H1 (cell line): ENCODE data around the gene UGT1A3. TPM values are rescaled to one million over a fixed set of nuclear protein-coding genes. Genes with fewer than 3 reads are reported as not detected.

Experiments used
- CBX5 ChIP-seq: fragments of 300-800, 300-1000 bp; sonication (generic); IDR thresholded peaks from 2 replicates; pipeline ENCODE4 v1.7.1; 2016; ENCODE audit warnings: antibody characterized with exemption, low read length, low read depth
- CHD2 ChIP-seq: IDR thresholded peaks from 2 replicates; pipeline ENCODE4 v1.6.1; 2012; ENCODE audit warnings: low read length, improper control_type of control experiment
- EGR1 ChIP-seq: IDR thresholded peaks from 2 replicates; pipeline ENCODE4 v1.6.1; 2011; ENCODE audit warnings: low read depth, low read length, borderline replicate concordance
- HDAC2 ChIP-seq, 2 experiments: fragments of 300-600 bp in 1 of 2; sonication (generic) in 1 of 2; IDR thresholded peaks; 2 replicates each; pipeline ENCODE4 v1.6.1; 2011 to 2012; ENCODE audit warnings: low read depth in 2 of 2, low read length in 2 of 2, mild to moderate bottlenecking in 2 of 2, moderate library complexity in 2 of 2, borderline replicate concordance in 1 of 2, inconsistent platforms in 1 of 2
- HDAC6 ChIP-seq: IDR thresholded peaks from one replicate; pipeline ENCODE4 v1.7.1; 2012; ENCODE audit warnings: low read depth, mild to moderate bottlenecking, inconsistent platforms, low read length, moderate library complexity
- polyA plus RNA-seq, 7 experiments: library from polyadenylated mRNA; depleted of rRNA in 3 of 7; stranded (reverse) in 5 of 7; unstranded in 2 of 7; fragments of >200 nt in 5 of 7; fragments of 200-250 nt in 2 of 7; gene quantifications; 1 replicate in 5 of 7; 2 replicates in 1 of 7; 4 replicates in 1 of 7; pipeline versions ENCODE4 v1.2.1 to v1.2.3, GENCODE V29; 2011 to 2013; ENCODE audit warnings: missing spikeins in 2 of 7, mixed read lengths in 2 of 7
- total RNA-seq: library from RNA; stranded (reverse); fragmentation: NEBNext Ultra II Directional; extraction: Animal tissue kit (Norgen Biotek cat#: 25700); gene quantifications from 2 replicates; pipeline ENCODE4 v1.2.1, GENCODE V29; 2021
- TF ChIP-seq, protein P1 (sequence below): fragments of 300-600 bp; sonication (generic); IDR thresholded peaks from 2 replicates; pipeline ENCODE4 v1.7.1; 2012; ENCODE audit warnings: low read length, moderate library complexity, mild to moderate bottlenecking, inconsistent platforms; ENCODE audit not compliant: insufficient replicate concordance
- TF ChIP-seq, protein P2 (sequence below): IDR thresholded peaks from 2 replicates; pipeline ENCODE4 v1.6.1; 2012; ENCODE audit warnings: low read length, inconsistent platforms

Gene UGT1A3
- total and polyA plus RNA-seq, 2 of the 8 experiments (the other 6 are each of a cell fraction or from before 2014, with no cell fraction given): not detected

GRCh38 chr2:233707940-233708644 is 20.8 kb upstream of the UGT1A3 start (continued):
- TF ChIP-seq, protein P1, sequence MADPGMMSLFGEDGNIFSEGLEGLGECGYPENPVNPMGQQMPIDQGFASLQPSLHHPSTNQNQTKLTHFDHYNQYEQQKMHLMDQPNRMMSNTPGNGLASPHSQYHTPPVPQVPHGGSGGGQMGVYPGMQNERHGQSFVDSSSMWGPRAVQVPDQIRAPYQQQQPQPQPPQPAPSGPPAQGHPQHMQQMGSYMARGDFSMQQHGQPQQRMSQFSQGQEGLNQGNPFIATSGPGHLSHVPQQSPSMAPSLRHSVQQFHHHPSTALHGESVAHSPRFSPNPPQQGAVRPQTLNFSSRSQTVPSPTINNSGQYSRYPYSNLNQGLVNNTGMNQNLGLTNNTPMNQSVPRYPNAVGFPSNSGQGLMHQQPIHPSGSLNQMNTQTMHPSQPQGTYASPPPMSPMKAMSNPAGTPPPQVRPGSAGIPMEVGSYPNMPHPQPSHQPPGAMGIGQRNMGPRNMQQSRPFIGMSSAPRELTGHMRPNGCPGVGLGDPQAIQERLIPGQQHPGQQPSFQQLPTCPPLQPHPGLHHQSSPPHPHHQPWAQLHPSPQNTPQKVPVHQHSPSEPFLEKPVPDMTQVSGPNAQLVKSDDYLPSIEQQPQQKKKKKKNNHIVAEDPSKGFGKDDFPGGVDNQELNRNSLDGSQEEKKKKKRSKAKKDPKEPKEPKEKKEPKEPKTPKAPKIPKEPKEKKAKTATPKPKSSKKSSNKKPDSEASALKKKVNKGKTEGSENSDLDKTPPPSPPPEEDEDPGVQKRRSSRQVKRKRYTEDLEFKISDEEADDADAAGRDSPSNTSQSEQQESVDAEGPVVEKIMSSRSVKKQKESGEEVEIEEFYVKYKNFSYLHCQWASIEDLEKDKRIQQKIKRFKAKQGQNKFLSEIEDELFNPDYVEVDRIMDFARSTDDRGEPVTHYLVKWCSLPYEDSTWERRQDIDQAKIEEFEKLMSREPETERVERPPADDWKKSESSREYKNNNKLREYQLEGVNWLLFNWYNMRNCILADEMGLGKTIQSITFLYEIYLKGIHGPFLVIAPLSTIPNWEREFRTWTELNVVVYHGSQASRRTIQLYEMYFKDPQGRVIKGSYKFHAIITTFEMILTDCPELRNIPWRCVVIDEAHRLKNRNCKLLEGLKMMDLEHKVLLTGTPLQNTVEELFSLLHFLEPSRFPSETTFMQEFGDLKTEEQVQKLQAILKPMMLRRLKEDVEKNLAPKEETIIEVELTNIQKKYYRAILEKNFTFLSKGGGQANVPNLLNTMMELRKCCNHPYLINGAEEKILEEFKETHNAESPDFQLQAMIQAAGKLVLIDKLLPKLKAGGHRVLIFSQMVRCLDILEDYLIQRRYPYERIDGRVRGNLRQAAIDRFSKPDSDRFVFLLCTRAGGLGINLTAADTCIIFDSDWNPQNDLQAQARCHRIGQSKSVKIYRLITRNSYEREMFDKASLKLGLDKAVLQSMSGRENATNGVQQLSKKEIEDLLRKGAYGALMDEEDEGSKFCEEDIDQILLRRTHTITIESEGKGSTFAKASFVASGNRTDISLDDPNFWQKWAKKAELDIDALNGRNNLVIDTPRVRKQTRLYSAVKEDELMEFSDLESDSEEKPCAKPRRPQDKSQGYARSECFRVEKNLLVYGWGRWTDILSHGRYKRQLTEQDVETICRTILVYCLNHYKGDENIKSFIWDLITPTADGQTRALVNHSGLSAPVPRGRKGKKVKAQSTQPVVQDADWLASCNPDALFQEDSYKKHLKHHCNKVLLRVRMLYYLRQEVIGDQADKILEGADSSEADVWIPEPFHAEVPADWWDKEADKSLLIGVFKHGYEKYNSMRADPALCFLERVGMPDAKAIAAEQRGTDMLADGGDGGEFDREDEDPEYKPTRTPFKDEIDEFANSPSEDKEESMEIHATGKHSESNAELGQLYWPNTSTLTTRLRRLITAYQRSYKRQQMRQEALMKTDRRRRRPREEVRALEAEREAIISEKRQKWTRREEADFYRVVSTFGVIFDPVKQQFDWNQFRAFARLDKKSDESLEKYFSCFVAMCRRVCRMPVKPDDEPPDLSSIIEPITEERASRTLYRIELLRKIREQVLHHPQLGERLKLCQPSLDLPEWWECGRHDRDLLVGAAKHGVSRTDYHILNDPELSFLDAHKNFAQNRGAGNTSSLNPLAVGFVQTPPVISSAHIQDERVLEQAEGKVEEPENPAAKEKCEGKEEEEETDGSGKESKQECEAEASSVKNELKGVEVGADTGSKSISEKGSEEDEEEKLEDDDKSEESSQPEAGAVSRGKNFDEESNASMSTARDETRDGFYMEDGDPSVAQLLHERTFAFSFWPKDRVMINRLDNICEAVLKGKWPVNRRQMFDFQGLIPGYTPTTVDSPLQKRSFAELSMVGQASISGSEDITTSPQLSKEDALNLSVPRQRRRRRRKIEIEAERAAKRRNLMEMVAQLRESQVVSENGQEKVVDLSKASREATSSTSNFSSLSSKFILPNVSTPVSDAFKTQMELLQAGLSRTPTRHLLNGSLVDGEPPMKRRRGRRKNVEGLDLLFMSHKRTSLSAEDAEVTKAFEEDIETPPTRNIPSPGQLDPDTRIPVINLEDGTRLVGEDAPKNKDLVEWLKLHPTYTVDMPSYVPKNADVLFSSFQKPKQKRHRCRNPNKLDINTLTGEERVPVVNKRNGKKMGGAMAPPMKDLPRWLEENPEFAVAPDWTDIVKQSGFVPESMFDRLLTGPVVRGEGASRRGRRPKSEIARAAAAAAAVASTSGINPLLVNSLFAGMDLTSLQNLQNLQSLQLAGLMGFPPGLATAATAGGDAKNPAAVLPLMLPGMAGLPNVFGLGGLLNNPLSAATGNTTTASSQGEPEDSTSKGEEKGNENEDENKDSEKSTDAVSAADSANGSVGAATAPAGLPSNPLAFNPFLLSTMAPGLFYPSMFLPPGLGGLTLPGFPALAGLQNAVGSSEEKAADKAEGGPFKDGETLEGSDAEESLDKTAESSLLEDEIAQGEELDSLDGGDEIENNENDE: no peak
- TF ChIP-seq, protein P2, sequence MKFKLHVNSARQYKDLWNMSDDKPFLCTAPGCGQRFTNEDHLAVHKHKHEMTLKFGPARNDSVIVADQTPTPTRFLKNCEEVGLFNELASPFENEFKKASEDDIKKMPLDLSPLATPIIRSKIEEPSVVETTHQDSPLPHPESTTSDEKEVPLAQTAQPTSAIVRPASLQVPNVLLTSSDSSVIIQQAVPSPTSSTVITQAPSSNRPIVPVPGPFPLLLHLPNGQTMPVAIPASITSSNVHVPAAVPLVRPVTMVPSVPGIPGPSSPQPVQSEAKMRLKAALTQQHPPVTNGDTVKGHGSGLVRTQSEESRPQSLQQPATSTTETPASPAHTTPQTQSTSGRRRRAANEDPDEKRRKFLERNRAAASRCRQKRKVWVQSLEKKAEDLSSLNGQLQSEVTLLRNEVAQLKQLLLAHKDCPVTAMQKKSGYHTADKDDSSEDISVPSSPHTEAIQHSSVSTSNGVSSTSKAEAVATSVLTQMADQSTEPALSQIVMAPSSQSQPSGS: no peak
- no peak for TF ChIP-seq HDAC6
- TF ChIP-seq CBX5: no peak
- TF ChIP-seq CHD2: no peak
- no peak for TF ChIP-seq EGR1
- TF ChIP-seq HDAC2 (IDR thresholded peaks at IDR 0.05; ENCODE audit: borderline replicate concordance in 1 of 2, low read depth in 2 of 2, low read length in 2 of 2): no peak
